HCT116 (cell line): ENCODE data around the gene WWP2.
A peak's percentile ranks its signal among the peaks of the same experiment; 100 is the strongest.

Experiments used
- CTCF ChIP-seq, 3 experiments: fragments of 200-600 bp in 1 of 3; sonication (generic) in 1 of 3; IDR thresholded peaks in 2 of 3; conservative IDR thresholded peaks in 1 of 3; 2 replicates each; pipeline ENCODE4 v1.5.1; 2012 to 2017; ENCODE audit warnings: low read depth in 2 of 3, low read length in 2 of 3, antibody characterized with exemption in 1 of 3, borderline replicate concordance in 1 of 3, control low read depth in 1 of 3, mild to moderate bottlenecking in 1 of 3, mixed read lengths in 1 of 3, mixed run types in 1 of 3, moderate library complexity in 1 of 3; ENCODE audit not compliant: insufficient read depth in 1 of 3
- EGR1 ChIP-seq: IDR thresholded peaks from 2 replicates; pipeline ENCODE4 v1.6.1; 2012; ENCODE audit warnings: low read depth
- EZH2 ChIP-seq: fragments of 200-600 bp; sonication (generic); IDR thresholded peaks from 2 replicates; pipeline ENCODE4 v1.6.1; 2017; ENCODE audit warnings: antibody characterized with exemption, mixed run types
- EZH2phosphoT487 ChIP-seq: fragments of 200-600 bp; IDR thresholded peaks from 2 replicates; pipeline ENCODE4 v1.6.1; 2018; ENCODE audit warnings: antibody characterized with exemption, borderline replicate concordance
- FOSL1 ChIP-seq: IDR thresholded peaks from 2 replicates; pipeline ENCODE4 v1.6.1; 2012; ENCODE audit warnings: low read depth
- MAX ChIP-seq: IDR thresholded peaks from 2 replicates; pipeline ENCODE4 v1.6.1; 2012
- POLR2A ChIP-seq: IDR thresholded peaks from 2 replicates; pipeline ENCODE4 v1.7.0; 2011; ENCODE audit warnings: borderline replicate concordance; ENCODE audit not compliant: insufficient read depth, insufficient read length; ENCODE audit errors: extremely low read depth
- POLR2AphosphoS5 ChIP-seq: IDR thresholded peaks from 2 replicates; pipeline ENCODE4 v1.6.1; 2011; ENCODE audit warnings: mild to moderate bottlenecking, low read depth, low read length, moderate library complexity
- TCF7L2 ChIP-seq: IDR thresholded peaks from 2 replicates; pipeline ENCODE4 v1.7.0; 2011; ENCODE audit warnings: borderline replicate concordance, inconsistent platforms; ENCODE audit not compliant: insufficient read depth, insufficient read length; ENCODE audit errors: extremely low read depth
- ZBTB33 ChIP-seq: IDR thresholded peaks from 2 replicates; pipeline ENCODE4 v1.6.1; 2011; ENCODE audit warnings: mild to moderate bottlenecking, low read length, moderate library complexity; ENCODE audit not compliant: insufficient replicate concordance; ENCODE audit errors: extremely low read depth
- ZFX ChIP-seq: fragments of 450-650 bp; IDR thresholded peaks from 2 replicates; pipeline ENCODE4 v1.6.1; 2017

- TF ChIP-seq CTCF (IDR thresholded peaks at IDR 0.05 in 2 of 3, conservative IDR thresholded peaks at IDR 0.05 in 1 of 3; ENCODE audit: borderline replicate concordance in 1 of 3, insufficient read depth in 1 of 3, low read depth in 2 of 3, low read length in 2 of 3) (no peak), ZBTB33 (no peak), POLR2AphosphoS5 (no peak), EZH2phosphoT487 (no peak), ZFX (no peak), POLR2A (no peak), FOSL1 (peak; percentile 27; the same call in 1 of the 2 replicates), EGR1 (no peak), MAX (no peak), EZH2 (no peak), TCF7L2 (no peak)
These were observed 50.5 kb downstream of the WWP2 start for GRCh38 chr16:69812688-69813014.
